Glutamatergic neuron (in vitro differentiated cells): ENCODE measurements around the gene EML6. TPM values are rescaled to one million over a fixed set of nuclear protein-coding genes. Genes with fewer than 3 reads are reported as not detected.

Experiments used
- DNase-seq: peaks from one replicate; pipeline ENCODE4 v3.0.0; 2022
- H3K27ac Mint-ChIP-seq: one replicate; pipeline ENCODE4 v1.8.0; 2020; ENCODE audit warnings: mild to moderate bottlenecking, mixed read lengths, inconsistent platforms; ENCODE audit not compliant: unreplicated experiment
- H3K27me3 Mint-ChIP-seq: one replicate; pipeline ENCODE4 v1.8.0; 2020; ENCODE audit warnings: mild to moderate bottlenecking, moderate library complexity, mixed read lengths, inconsistent platforms; ENCODE audit not compliant: unreplicated experiment
- H3K36me3 Mint-ChIP-seq: one replicate; pipeline ENCODE4 v1.8.0; 2020; ENCODE audit warnings: mild to moderate bottlenecking, mixed read lengths, inconsistent platforms; ENCODE audit not compliant: unreplicated experiment
- H3K4me1 Mint-ChIP-seq: one replicate; pipeline ENCODE4 v1.8.0; 2020; ENCODE audit warnings: mild to moderate bottlenecking, low read depth, mixed read lengths, inconsistent platforms; ENCODE audit not compliant: unreplicated experiment
- H3K4me3 Mint-ChIP-seq: one replicate; pipeline ENCODE4 v1.8.0; 2020; ENCODE audit warnings: mild to moderate bottlenecking, mixed read lengths, inconsistent platforms; ENCODE audit not compliant: unreplicated experiment
- H3K9me3 Mint-ChIP-seq: one replicate; pipeline ENCODE4 v1.8.0; 2020; ENCODE audit warnings: mild to moderate bottlenecking, moderate library complexity, mixed read lengths, inconsistent platforms; ENCODE audit not compliant: unreplicated experiment
- CTCF ChIP-seq: fragments of 200-600 bp; sonication (generic); IDR thresholded peaks from one replicate; pipeline ENCODE4 v1.5.0; 2021; ENCODE audit not compliant: partially characterized antibody, unreplicated experiment
- total RNA-seq: library from RNA; stranded (reverse); fragmentation: NEBNext Ultra II Directional; extraction: Animal tissue kit (Norgen Biotek cat#: 25700); gene quantifications from one replicate; pipeline ENCODE4 v1.2.1, GENCODE V29; 2021; ENCODE audit not compliant: unreplicated experiment

The EML6 gene
- total RNA-seq, 1 donor from 2014 or later: 0.91 TPM

GRCh38 chr2:54771166-54771885 lies 47.9 kb downstream of the EML6 start:
- no peaks in the 10 kb centered on the region for H3K4me1 Mint-ChIP-seq
- DNase-seq: no peak

GRCh38 chr2:54772110-54772509 lies 48.6 kb downstream of the EML6 start:
- H3K27ac Mint-ChIP-seq: no peak overlapping the region
- no peak overlapping the region for H3K4me3 Mint-ChIP-seq
- peaks cover 5% of the 10 kb centered on the region for H3K36me3 Mint-ChIP-seq
- H3K27me3 Mint-ChIP-seq: peaks cover 1% of the 10 kb centered on the region
- H3K4me1 Mint-ChIP-seq: no peaks in the 10 kb centered on the region
- no peak for DNase-seq
- no peaks in the 10 kb centered on the region for H3K9me3 Mint-ChIP-seq
- TF ChIP-seq CTCF: no peak

More at GRCh38 chr2:54771166-54771885, 47.9 kb downstream of the EML6 start:
- Mint-ChIP-seq H3K36me3 (peaks cover 5% of the 10 kb centered on the region), H3K27ac (no peak overlapping the region), H3K9me3 (no peaks in the 10 kb centered on the region), H3K27me3 (peaks cover 1% of the 10 kb centered on the region), H3K4me3 (no peak overlapping the region)
- no peak for TF ChIP-seq CTCF

GRCh38 chr2:54772531-54772930 lies 49.1 kb downstream of the EML6 start:
- Mint-ChIP-seq H3K36me3 (peaks cover 5% of the 10 kb centered on the region), H3K27ac (no peak overlapping the region), H3K27me3 (peaks cover 1% of the 10 kb centered on the region), H3K4me1 (no peaks in the 10 kb centered on the region), H3K4me3 (no peak overlapping the region), H3K9me3 (no peaks in the 10 kb centered on the region)
- TF ChIP-seq CTCF: no peak
- no peak for DNase-seq

GRCh38 chr2:54773233-54773632 lies 49.8 kb downstream of the EML6 start:
- no peaks in the 10 kb centered on the region for H3K4me1 Mint-ChIP-seq
- H3K4me3 Mint-ChIP-seq: no peak overlapping the region

More at GRCh38 chr2:54773233-54773632, 49.8 kb downstream of the EML6 start:
- no peak for DNase-seq
- Mint-ChIP-seq H3K9me3 (no peaks in the 10 kb centered on the region), H3K27me3 (peaks cover 1% of the 10 kb centered on the region), H3K36me3 (peaks cover 5% of the 10 kb centered on the region), H3K27ac (no peak overlapping the region)
- no peak for TF ChIP-seq CTCF
